ENCODE results near the gene CD209.

DNA sequence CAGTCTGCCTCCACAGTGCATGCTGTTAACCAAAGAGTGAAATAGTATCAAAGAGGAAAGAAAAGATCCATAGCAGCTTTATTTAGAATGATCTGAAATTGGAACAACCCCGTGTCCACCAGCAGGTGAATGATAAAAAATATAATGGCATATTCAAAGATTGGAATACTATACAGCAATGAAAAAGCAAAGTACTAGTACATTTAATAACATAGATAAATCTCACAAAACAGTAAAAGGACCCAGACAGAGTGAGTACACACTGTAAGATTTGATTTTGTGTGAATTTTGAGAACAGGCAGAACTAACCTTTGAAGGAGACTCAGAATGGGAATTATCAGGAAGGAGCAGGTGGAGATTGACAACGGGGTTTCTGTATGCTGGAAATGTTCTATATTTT, 837 bp upstream of the CD209 start:
- no peak for TF ChIP-seq EZH2 (IDR thresholded peaks at IDR 0.05; ENCODE audit: low read length, missing control alignments)
- TF ChIP-seq, protein P1, sequence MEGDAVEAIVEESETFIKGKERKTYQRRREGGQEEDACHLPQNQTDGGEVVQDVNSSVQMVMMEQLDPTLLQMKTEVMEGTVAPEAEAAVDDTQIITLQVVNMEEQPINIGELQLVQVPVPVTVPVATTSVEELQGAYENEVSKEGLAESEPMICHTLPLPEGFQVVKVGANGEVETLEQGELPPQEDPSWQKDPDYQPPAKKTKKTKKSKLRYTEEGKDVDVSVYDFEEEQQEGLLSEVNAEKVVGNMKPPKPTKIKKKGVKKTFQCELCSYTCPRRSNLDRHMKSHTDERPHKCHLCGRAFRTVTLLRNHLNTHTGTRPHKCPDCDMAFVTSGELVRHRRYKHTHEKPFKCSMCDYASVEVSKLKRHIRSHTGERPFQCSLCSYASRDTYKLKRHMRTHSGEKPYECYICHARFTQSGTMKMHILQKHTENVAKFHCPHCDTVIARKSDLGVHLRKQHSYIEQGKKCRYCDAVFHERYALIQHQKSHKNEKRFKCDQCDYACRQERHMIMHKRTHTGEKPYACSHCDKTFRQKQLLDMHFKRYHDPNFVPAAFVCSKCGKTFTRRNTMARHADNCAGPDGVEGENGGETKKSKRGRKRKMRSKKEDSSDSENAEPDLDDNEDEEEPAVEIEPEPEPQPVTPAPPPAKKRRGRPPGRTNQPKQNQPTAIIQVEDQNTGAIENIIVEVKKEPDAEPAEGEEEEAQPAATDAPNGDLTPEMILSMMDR (conservative IDR thresholded peaks at IDR 0.05 in 1 of 2, IDR thresholded peaks at IDR 0.05 in 1 of 2; ENCODE audit: low read depth in 1 of 2, low read length in 2 of 2), result no peak

All from fibroblast of lung (primary cell).